HG03039 (cell line): ENCODE measurements around the gene PROP1.
"Not testable (repeated sequence)": the region's sequence is repeated elsewhere in the genome, so short reads cannot be mapped to it uniquely, and the experiment has no call there.

Experiments
- ATAC-seq: cut with Tn5 transposase; IDR thresholded peaks from one replicate; pipeline ENCODE4 v1.9.1; 2021; ENCODE audit warnings: mild to moderate bottlenecking, moderate library complexity; ENCODE audit not compliant: unreplicated experiment

PROP1 gene

DNA sequence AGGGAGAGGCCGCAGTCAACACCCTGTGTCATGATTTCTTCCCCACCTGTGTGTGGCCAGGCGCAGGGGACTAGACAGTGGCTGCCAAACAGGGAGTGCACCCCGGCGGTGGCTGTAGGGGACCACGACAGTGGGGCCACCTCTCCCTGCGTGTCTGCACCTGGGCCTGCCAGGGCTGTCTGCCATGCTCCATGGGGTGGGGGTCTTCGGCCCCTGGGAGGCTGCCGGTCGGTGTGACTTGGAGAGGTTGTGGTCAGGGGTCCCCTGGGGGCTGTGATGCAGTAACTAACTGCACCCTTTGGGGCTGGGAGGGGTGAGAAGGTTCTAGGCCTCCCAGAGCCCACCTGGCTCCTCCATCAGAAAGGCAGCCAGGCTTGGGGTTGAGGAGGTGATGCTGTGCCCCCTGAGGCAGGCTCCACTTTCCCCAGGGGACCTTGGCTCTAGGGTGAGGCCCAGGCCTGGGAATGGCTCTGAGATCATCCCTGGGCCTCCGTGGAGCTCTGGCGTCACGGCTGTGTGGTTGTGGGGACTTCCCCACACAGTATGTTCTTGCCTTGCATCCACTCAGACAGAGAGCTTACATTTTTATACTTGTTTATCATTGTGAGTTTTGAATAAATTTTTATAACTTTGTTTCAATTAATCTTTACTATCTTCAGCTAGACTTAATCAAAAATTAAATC, 50.3 kb downstream of the PROP1 start:
- not testable (repeated sequence) for ATAC-seq

DNA sequence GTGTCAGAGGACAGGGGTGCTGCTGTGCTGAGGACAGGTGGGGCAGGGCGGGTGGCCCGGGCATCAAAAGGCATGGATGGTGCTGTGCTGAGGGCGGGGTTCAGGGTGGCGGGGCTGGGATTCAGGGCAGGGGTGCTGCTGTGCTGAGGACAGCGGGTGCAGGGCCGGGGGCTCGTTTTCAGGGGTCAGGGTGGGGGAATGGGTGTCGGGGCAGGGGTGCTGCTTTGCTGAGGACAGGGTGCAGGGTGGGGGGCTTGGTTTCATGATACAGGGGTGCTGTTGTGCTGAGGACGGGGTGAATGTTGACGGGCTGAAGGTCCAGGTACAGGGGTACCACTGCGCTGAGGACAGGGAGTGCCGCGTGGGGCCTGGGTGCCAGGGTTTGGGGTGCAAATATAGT, 50.9 kb downstream of the PROP1 start:
- not testable (repeated sequence) for ATAC-seq

GRCh38 chr5:177943805-177944736, 52.0 kb downstream of the PROP1 start:
- not testable (repeated sequence) for ATAC-seq

- ATAC-seq = not testable (repeated sequence)
Measured at GRCh38 chr5:177942896-177943295, 53.1 kb downstream of the PROP1 start.
